ENCODE results near the gene SYTL3. TPM values are rescaled to one million over a fixed set of nuclear protein-coding genes. Genes with fewer than 3 reads are reported as not detected.

SYTL3 gene
- total RNA-seq, 2 donors from 2014 or later: 0.58 to 0.79 TPM

DNA sequence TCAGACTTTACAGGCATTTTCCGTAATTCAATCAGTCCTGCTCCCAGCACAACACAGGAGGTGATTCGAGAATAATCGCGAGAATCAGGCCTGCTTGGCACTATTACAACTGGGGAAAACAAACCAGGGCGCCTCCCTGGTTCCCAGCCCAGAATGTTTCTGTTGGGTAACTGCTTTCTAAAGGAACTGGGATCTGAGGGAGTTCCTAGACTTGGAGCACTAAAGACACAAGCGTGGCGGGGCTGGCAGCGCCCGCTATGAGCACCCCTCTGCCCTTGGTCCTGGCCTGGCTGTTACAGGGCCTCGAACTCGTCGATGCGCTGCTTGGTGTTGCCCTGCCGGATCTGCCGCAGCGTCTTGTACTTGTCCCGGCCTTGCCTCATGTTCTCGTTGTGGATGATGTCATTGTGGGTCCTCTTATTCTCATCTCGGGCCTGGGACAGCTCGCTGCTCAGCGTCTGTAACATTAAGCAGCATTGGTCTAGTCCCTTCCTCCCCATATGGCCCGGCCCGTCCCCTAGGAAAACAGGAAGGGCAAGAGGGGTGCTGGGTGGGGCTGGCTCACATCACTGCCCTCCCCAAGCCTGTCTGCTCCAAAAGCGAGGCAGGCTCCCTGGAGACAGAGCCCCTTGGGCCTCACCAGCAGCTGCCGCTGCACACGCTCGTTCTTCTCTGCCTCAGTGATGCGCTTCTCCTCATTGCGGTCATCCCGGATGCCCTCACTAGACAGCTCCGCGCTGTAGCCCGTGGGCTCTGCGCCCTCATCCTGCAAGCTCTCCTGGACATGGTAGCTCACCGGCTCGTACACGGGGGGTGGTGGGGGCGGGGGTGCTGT is 117.0 kb downstream of the SYTL3 start:
- Mint-ChIP-seq H3K36me3 (ENCODE audit: low read depth) (peaks cover 71% of the 10 kb centered on the region), H3K4me3 (no peak overlapping the region), H3K9me3 (no peaks in the 10 kb centered on the region), H3K4me1 (peaks cover 21% of the 10 kb centered on the region), H3K27ac (peak overlapping the region; percentile 21), H3K27me3 (ENCODE audit: insufficient read depth) (no peaks in the 10 kb centered on the region)
- H3K4me3 ChIP-seq (ENCODE audit: low read length): no peak overlapping the region
- TF ChIP-seq, protein P1, sequence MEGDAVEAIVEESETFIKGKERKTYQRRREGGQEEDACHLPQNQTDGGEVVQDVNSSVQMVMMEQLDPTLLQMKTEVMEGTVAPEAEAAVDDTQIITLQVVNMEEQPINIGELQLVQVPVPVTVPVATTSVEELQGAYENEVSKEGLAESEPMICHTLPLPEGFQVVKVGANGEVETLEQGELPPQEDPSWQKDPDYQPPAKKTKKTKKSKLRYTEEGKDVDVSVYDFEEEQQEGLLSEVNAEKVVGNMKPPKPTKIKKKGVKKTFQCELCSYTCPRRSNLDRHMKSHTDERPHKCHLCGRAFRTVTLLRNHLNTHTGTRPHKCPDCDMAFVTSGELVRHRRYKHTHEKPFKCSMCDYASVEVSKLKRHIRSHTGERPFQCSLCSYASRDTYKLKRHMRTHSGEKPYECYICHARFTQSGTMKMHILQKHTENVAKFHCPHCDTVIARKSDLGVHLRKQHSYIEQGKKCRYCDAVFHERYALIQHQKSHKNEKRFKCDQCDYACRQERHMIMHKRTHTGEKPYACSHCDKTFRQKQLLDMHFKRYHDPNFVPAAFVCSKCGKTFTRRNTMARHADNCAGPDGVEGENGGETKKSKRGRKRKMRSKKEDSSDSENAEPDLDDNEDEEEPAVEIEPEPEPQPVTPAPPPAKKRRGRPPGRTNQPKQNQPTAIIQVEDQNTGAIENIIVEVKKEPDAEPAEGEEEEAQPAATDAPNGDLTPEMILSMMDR (conservative IDR thresholded peaks at IDR 0.05): no peak
- DNase-seq: no peak
- no peaks in the 10 kb centered on the region for H3K27me3 ChIP-seq (ENCODE audit: control insufficient read depth, insufficient read depth, low read length, poor library complexity, severe bottlenecking)
- 97 to 99% methylated on average over 30 to 38 of the region's 38 CpGs for WGBS, 2 experiments (ENCODE audit: insufficient coverage in 1 of 2, insufficient read length in 1 of 2)
- H3K27ac ChIP-seq (ENCODE audit: low read depth, low read length): no peak overlapping the region
- H3K4me1 ChIP-seq (ENCODE audit: control insufficient read depth, insufficient read depth, low read length): no peaks in the 10 kb centered on the region
- no peak overlapping the region for H3K9ac ChIP-seq (ENCODE audit: extremely low read depth, low read length, poor library complexity, severe bottlenecking)
- H3K9me3 ChIP-seq (ENCODE audit: control insufficient read depth, low read length): no peaks in the 10 kb centered on the region
- H3K36me3 ChIP-seq (ENCODE audit: control insufficient read depth, insufficient read depth, low read length): peaks cover 80% of the 10 kb centered on the region

DNA sequence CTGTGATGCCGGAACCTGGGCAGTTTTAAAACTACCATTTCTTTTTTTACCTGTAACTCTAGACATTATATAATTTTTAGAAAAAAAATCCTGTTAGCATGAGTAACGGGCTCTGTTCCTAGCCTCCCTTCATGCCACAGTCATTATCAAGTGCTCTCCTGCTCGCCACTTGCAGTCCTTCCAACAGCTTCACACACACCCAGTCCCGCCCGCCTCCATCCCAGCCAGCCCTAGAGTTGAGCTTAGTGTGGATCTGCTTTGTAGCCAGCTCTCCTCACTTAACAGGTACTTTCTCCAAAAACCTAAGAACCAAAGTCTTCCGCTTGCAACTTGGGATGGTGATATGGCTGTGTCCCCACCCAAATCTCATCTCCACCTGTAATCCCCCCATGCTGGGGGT is 117.9 kb downstream of the SYTL3 start:
- peaks cover 88% of the 10 kb centered on the region for H3K36me3 ChIP-seq (ENCODE audit: control insufficient read depth, insufficient read depth, low read length)
- no peak overlapping the region for H3K4me3 ChIP-seq (ENCODE audit: low read length)
- H3K27ac ChIP-seq (ENCODE audit: low read depth, low read length): no peak overlapping the region
- peaks cover 80% of the 10 kb centered on the region for H3K36me3 Mint-ChIP-seq (ENCODE audit: low read depth)
- H3K4me1 Mint-ChIP-seq: peaks cover 23% of the 10 kb centered on the region
- no peaks in the 10 kb centered on the region for H3K9me3 ChIP-seq (ENCODE audit: control insufficient read depth, low read length)
- no peak overlapping the region for H3K4me3 Mint-ChIP-seq
- TF ChIP-seq, protein P1 (conservative IDR thresholded peaks at IDR 0.05): no peak
- H3K27ac Mint-ChIP-seq: peak overlapping the region; percentile 2
- no peak overlapping the region for H3K9ac ChIP-seq (ENCODE audit: extremely low read depth, low read length, poor library complexity, severe bottlenecking)
- WGBS, 2 experiments (ENCODE audit: insufficient coverage in 1 of 2, insufficient read length in 1 of 2): 98 to 100% methylated on average over 3 to 6 of the region's 6 CpGs
- H3K27me3 ChIP-seq (ENCODE audit: control insufficient read depth, insufficient read depth, low read length, poor library complexity, severe bottlenecking): no peaks in the 10 kb centered on the region
- no peaks in the 10 kb centered on the region for H3K4me1 ChIP-seq (ENCODE audit: control insufficient read depth, insufficient read depth, low read length)
- no peaks in the 10 kb centered on the region for H3K27me3 Mint-ChIP-seq (ENCODE audit: insufficient read depth)
- DNase-seq: no peak
- no peaks in the 10 kb centered on the region for H3K9me3 Mint-ChIP-seq

GRCh38 chr6:158768436-158768835 is 118.6 kb downstream of the SYTL3 start:
- Histone ChIP-seq H3K27me3 (ENCODE audit: control insufficient read depth, insufficient read depth, low read length, poor library complexity, severe bottlenecking) (no peaks in the 10 kb centered on the region), H3K27ac (ENCODE audit: low read depth, low read length) (no peak overlapping the region), H3K4me3 (ENCODE audit: low read length) (no peak overlapping the region), H3K36me3 (ENCODE audit: control insufficient read depth, insufficient read depth, low read length) (peaks cover 96% of the 10 kb centered on the region), H3K9ac (ENCODE audit: extremely low read depth, low read length, poor library complexity, severe bottlenecking) (no peak overlapping the region), H3K4me1 (ENCODE audit: control insufficient read depth, insufficient read depth, low read length) (peaks cover 5% of the 10 kb centered on the region), H3K9me3 (ENCODE audit: control insufficient read depth, low read length) (no peaks in the 10 kb centered on the region)
- Mint-ChIP-seq H3K4me3 (no peak overlapping the region), H3K27me3 (ENCODE audit: insufficient read depth) (no peaks in the 10 kb centered on the region), H3K36me3 (ENCODE audit: low read depth) (peaks cover 87% of the 10 kb centered on the region), H3K4me1 (peaks cover 23% of the 10 kb centered on the region), H3K9me3 (no peaks in the 10 kb centered on the region), H3K27ac (peak overlapping the region; percentile 2)
- TF ChIP-seq, protein P1 (conservative IDR thresholded peaks at IDR 0.05): no peak
- no peak for DNase-seq
- 95 to 98% methylated on average over 4 to 8 of the region's 8 CpGs for WGBS, 2 experiments (ENCODE audit: insufficient coverage in 1 of 2, insufficient read length in 1 of 2)

Measured in endodermal cell (in vitro differentiated cells).